HepG2 (cell line): Measurements from ENCODE around the gene DNTTIP2. TPM values are rescaled to one million over a fixed set of nuclear protein-coding genes. Genes with fewer than 3 reads are reported as not detected.
A peak's percentile ranks its signal among the peaks of the same experiment; 100 is the strongest.

Experiments
- ATAC-seq: fragments of 200-7000 bp; cut with Tn5 transposase; 3 replicates; pipeline ENCODE4 v1.9.1; 2020; ENCODE audit warnings: mild to moderate bottlenecking, moderate library complexity
- BruUV-seq: library from RNA; stranded (reverse); fragments of 400-500 nt; replicated peaks from 2 replicates; lab custom pipeline; 2021; lab: Mats Ljungman, UMichigan
- CTCF ChIA-PET: fragments of 300-600 bp; formaldehyde crosslinking; extraction: SDS; loops from one replicate; lab custom pipeline; 2021; ENCODE audit warnings: low total read pairs, inconsistent platforms, low intra/inter-chr PET ratio; lab: Yijun Ruan, JAX
- POLR2A ChIA-PET: fragments of 350-600 bp; sonication (Branson Sonifier 250); formaldehyde crosslinking; loops from one replicate; lab custom pipeline; 2020; ENCODE audit warnings: antibody characterized with exemption, inconsistent platforms; lab: Yijun Ruan, JAX
- DNase-seq: peaks from one replicate; pipeline ENCODE4 v3.0.0-alpha.2; 2015; ENCODE audit warnings: low spot score
- FAIRE-seq: peaks from 3 replicates; lab custom pipeline; 2011; peaks lifted over from hg19 to GRCh38; lab: Jason Lieb, UNC
- H2AFZ ChIP-seq: one replicate; pipeline ENCODE4 v1.6.1; 2011; ENCODE audit warnings: low read length, inconsistent platforms
- H3K27ac ChIP-seq: fragments of 300-600 bp; 3 replicates; pipeline ENCODE4 v1.8.0; 2011; ENCODE audit warnings: mixed run types, mild to moderate bottlenecking, mixed read lengths, low read length, inconsistent platforms; ENCODE audit not compliant: insufficient read depth; ENCODE audit errors: extremely low read length
- H3K27me3 ChIP-seq, 2 experiments: fragments of 200-600 bp in 1 of 2; 2 replicates in 1 of 2; 3 replicates in 1 of 2; pipeline versions ENCODE4 v1.6.0 to v1.8.0; 2011; ENCODE audit warnings: low read length in 2 of 2, mild to moderate bottlenecking in 2 of 2, moderate library complexity in 2 of 2, inconsistent platforms in 1 of 2; ENCODE audit not compliant: insufficient read depth in 2 of 2, control insufficient read depth in 1 of 2
- H3K36me3 ChIP-seq, 2 experiments: fragments of 200-600 bp in 1 of 2; replicated peaks in 1 of 2; 2 replicates in 1 of 2; 3 replicates in 1 of 2; pipeline versions ENCODE4 v1.5.1 to v1.8.0; 2011; ENCODE audit warnings: low read length in 2 of 2, inconsistent platforms in 1 of 2; ENCODE audit not compliant: insufficient read depth in 2 of 2, control insufficient read depth in 1 of 2
- H3K4me1 ChIP-seq: 2 replicates; pipeline ENCODE4 v1.5.1; 2012; ENCODE audit warnings: low read length, inconsistent platforms; ENCODE audit not compliant: insufficient read depth
- H3K4me2 ChIP-seq: 2 replicates; pipeline ENCODE4 v1.6.0; 2011; ENCODE audit warnings: low read depth, low read length, inconsistent platforms
- H3K4me3 ChIP-seq, 3 experiments: fragments of 200-600 bp in 1 of 3; sonication (generic), shearing (Covaris generic) in 1 of 3; replicated peaks in 1 of 3; 2 replicates each; pipeline ENCODE4 v1.5.1; 2011 to 2016; ENCODE audit warnings: low read length in 3 of 3, inconsistent platforms in 2 of 3, low read depth in 2 of 3, mild to moderate bottlenecking in 2 of 3, control low read depth in 1 of 3, mixed read lengths in 1 of 3; ENCODE audit not compliant: insufficient read depth in 1 of 3
- H3K79me2 ChIP-seq: one replicate; pipeline ENCODE4 v1.6.1; 2011; ENCODE audit warnings: low read length, inconsistent platforms; ENCODE audit not compliant: insufficient read depth
- H3K9ac ChIP-seq: 2 replicates; pipeline ENCODE4 v1.6.0; 2011; ENCODE audit warnings: mild to moderate bottlenecking, low read depth, low read length, inconsistent platforms; ENCODE audit not compliant: insufficient read depth
- H3K9me3 ChIP-seq: 2 replicates; pipeline ENCODE4 v1.5.1; 2012; ENCODE audit warnings: mild to moderate bottlenecking, low read length
- H4K20me1 ChIP-seq: 2 replicates; pipeline ENCODE4 v1.6.0; 2011; ENCODE audit warnings: inconsistent platforms, mild to moderate bottlenecking, low read length, moderate library complexity; ENCODE audit not compliant: insufficient read depth
- BCL6 ChIP-seq: IDR thresholded peaks from 2 replicates; pipeline ENCODE4 v1.6.1; 2016; ENCODE audit warnings: missing genetic modification reagents, missing compliant biosample characterization
- FOXO1 ChIP-seq: sonication (generic); formaldehyde crosslinking; IDR thresholded peaks from 2 replicates; pipeline ENCODE4 v1.4.0; 2020; ENCODE audit warnings: missing genetic modification reagents
- STAT5B ChIP-seq: sonication (generic); formaldehyde crosslinking; IDR thresholded peaks from 2 replicates; pipeline ENCODE4 v1.4.0; 2020; ENCODE audit warnings: missing genetic modification reagents
- TERF1 ChIP-seq: sonication (generic); formaldehyde crosslinking; IDR thresholded peaks from 2 replicates; pipeline ENCODE4 v1.8.0; 2022; ENCODE audit warnings: mild to moderate bottlenecking, missing genetic modification reagents, moderate library complexity
- ZFP36 ChIP-seq: fragments of 150-350 bp; IDR thresholded peaks from 2 replicates; pipeline ENCODE4 v1.6.1; 2018; ENCODE audit warnings: borderline replicate concordance, low read length, low read depth; ENCODE audit not compliant: partially characterized antibody
- ZNF605 ChIP-seq: sonication (generic); formaldehyde crosslinking; IDR thresholded peaks from 2 replicates; pipeline ENCODE4 v1.8.0; 2022; ENCODE audit warnings: mild to moderate bottlenecking, missing genetic modification reagents
- WGBS: methylation state at CpG from one replicate; pipeline ENCODE4 v1.1.6; 2017; ENCODE audit warnings: low lambda C conversion rate; 5-methylcytosine and 5-hydroxymethylcytosine counted together
- in situ Hi-C: cut with HindIII; loops from 2 replicates; pipeline ENCODE4 v1.10.0; 2017; ENCODE audit warnings: low pct_unique_long_range_greater_than_20kb; ENCODE audit not compliant: extremely low pct_ligation_motif_present
- intact Hi-C: fragments of 100-400 bp; cut with micrococcal nuclease; formaldehyde crosslinking; loops from one replicate; pipeline ENCODE4 v1.10.0; 2022; ENCODE audit not compliant: unreplicated experiment
- polyA plus RNA-seq, 8 experiments: library from polyadenylated mRNA; depleted of rRNA in 3 of 8; stranded (reverse) in 7 of 8; unstranded in 1 of 8; fragments of >200 nt; fragmentation: Illumina TruSeq in 4 of 8; extraction: Trizol in 4 of 8; gene quantifications; 2 replicates each; pipeline versions ENCODE4 v1.2.1 to v1.2.3, GENCODE V29; 2011 to 2016; ENCODE audit warnings: low read depth in 4 of 8, missing spikeins in 1 of 8, mixed read lengths in 1 of 8; ENCODE audit not compliant: insufficient read depth in 1 of 8
- total RNA-seq, 5 experiments: library from RNA; depleted of rRNA; stranded (reverse); fragments of >200 nt; fragmentation: Illumina TruSeq; extraction: Trizol; gene quantifications; 2 replicates each; pipeline ENCODE4 v1.2.3, GENCODE V29; 2016; ENCODE audit warnings: low read depth in 1 of 5

Gene DNTTIP2
- total and polyA plus RNA-seq, 2 of the 13 experiments (the other 11 are each of a cell fraction or from before 2014, with no cell fraction given), result 11.4 to 63.3 TPM

GRCh38 chr1:93910305-93910704 lies 31.3 kb upstream of the DNTTIP2 start:
- ChIA-PET POLR2A (interaction anchor here (1.1 to 2.4 kb wide), 3 partner anchors 31 to 70 kb away, joined by 4 to 17 read pairs (median 10); partner anchors contain the start of gene DNTTIP2), CTCF (interaction anchor here (2.1 kb wide), 1 partner anchor 70 kb away, joined by 17 read pairs; no protein-coding TSS in a partner anchor)
- Histone ChIP-seq H3K4me3 (peak overlapping the region in 1 of 3 experiments; percentile 92; a peak in 1 of 6 replicates), H3K9ac (peak overlapping the region; percentile 65; the same call in 1 of the 2 replicates), H3K27me3 (no peaks in the 10 kb centered on the region; a peak in 1 of 5 replicates), H3K27ac (no peak overlapping the region), H2AFZ (peak overlapping the region; percentile 96), H4K20me1 (peaks cover 10% of the 10 kb centered on the region; the same call in 1 of the 2 replicates), H3K4me1 (peaks cover 38% of the 10 kb centered on the region), H3K79me2 (peaks cover 36% of the 10 kb centered on the region), H3K9me3 (no peaks in the 10 kb centered on the region), H3K4me2 (peak overlapping the region; percentile 99), H3K36me3 (no peaks in the 10 kb centered on the region)
- in situ Hi-C loops, result no loop called here
- WGBS, result 68% methylated on average over 4 of the region's 4 CpGs
- no TSS peak for BruUV-seq
- FAIRE-seq, result no peak
- intact Hi-C loops, result no loop called here
- TF ChIP-seq ZNF605 (CRISPR knock-in tag), result no peak
- TF ChIP-seq BCL6 (CRISPR knock-in tag), result 0 out of 2 replicates have a peak, but pooled peaks have one; percentile 22
- TF ChIP-seq FOXO1 (CRISPR knock-in tag), result no peak
- TF ChIP-seq ZFP36, result no peak
- TF ChIP-seq TERF1 (CRISPR knock-in tag), result no peak
- TF ChIP-seq STAT5B (CRISPR knock-in tag), result no peak
- no peak for DNase-seq
- ATAC-seq, result no peak
